ENCODE results near the gene ICOSLG.

Gene ICOSLG

GRCh38 chr21:44272284-44272858 lies 31.6 kb upstream of the ICOSLG start:
- no peak overlapping the region for H3K4me3 ChIP-seq (ENCODE audit: control insufficient read depth, low read depth, low read length)
- no peak for TF ChIP-seq CTCF (conservative IDR thresholded peaks at IDR 0.05; ENCODE audit: control insufficient read depth, insufficient read depth, low read depth, low read length)
- no peak for DNase-seq (ENCODE audit: low read depth)

GRCh38 chr21:44271558-44272283 lies 31.0 kb upstream of the ICOSLG start:
- no peak overlapping the region for H3K4me3 ChIP-seq (ENCODE audit: control insufficient read depth, low read depth, low read length)
- TF ChIP-seq CTCF (conservative IDR thresholded peaks at IDR 0.05; ENCODE audit: control insufficient read depth, insufficient read depth, low read depth, low read length) = no peak
- DNase-seq (ENCODE audit: low read depth) = no peak

GRCh38 chr21:44269090-44269489 lies 28.3 kb upstream of the ICOSLG start:
- H3K4me3 ChIP-seq (ENCODE audit: control insufficient read depth, low read depth, low read length) = no peak overlapping the region
- no peak for TF ChIP-seq CTCF (conservative IDR thresholded peaks at IDR 0.05; ENCODE audit: control insufficient read depth, insufficient read depth, low read depth, low read length)
- DNase-seq (ENCODE audit: low read depth) = no peak

GRCh38 chr21:44267655-44268142 lies 27.0 kb upstream of the ICOSLG start:
- H3K4me3 ChIP-seq (ENCODE audit: control insufficient read depth, low read depth, low read length) = no peak overlapping the region
- TF ChIP-seq CTCF (conservative IDR thresholded peaks at IDR 0.05; ENCODE audit: control insufficient read depth, insufficient read depth, low read depth, low read length) = no peak
- DNase-seq (ENCODE audit: low read depth) = peak; percentile 5

GRCh38 chr21:44265734-44266270 lies 25.1 kb upstream of the ICOSLG start:
- no peak overlapping the region for H3K4me3 ChIP-seq (ENCODE audit: control insufficient read depth, low read depth, low read length)
- no peak for DNase-seq (ENCODE audit: low read depth)
- no peak for TF ChIP-seq CTCF (conservative IDR thresholded peaks at IDR 0.05; ENCODE audit: control insufficient read depth, insufficient read depth, low read depth, low read length)

- H3K4me3 ChIP-seq (ENCODE audit: control insufficient read depth, low read depth, low read length) = no peak overlapping the region
- TF ChIP-seq CTCF (conservative IDR thresholded peaks at IDR 0.05; ENCODE audit: control insufficient read depth, insufficient read depth, low read depth, low read length) = no peak
- no peak for DNase-seq (ENCODE audit: low read depth)
Observed at GRCh38 chr21:44263768-44264167, 23.0 kb upstream of the ICOSLG start.
